Fibroblast of lung (primary cell): ENCODE results near the gene E2F2. TPM values are rescaled to one million over a fixed set of nuclear protein-coding genes. Genes with fewer than 3 reads are reported as not detected.
"Not testable (repeated sequence)": the region's sequence is repeated elsewhere in the genome, so short reads cannot be mapped to it uniquely, and the experiment has no call there.

Experiments
- DNase-seq, 2 donors: peaks; one replicate each; pipeline versions ENCODE4 v3.0.0 to v3.0.0-alpha.2; 2010; ENCODE audit warnings: low read depth in 2 of 2
- H2AFZ ChIP-seq: 2 replicates; pipeline ENCODE4 v1.5.1; 2012; ENCODE audit warnings: low read length, control low read depth, inconsistent platforms
- H3K27ac ChIP-seq: 2 replicates; pipeline ENCODE4 v1.5.1; 2011; ENCODE audit warnings: low read length, control low read depth; ENCODE audit not compliant: insufficient read depth
- H3K27me3 ChIP-seq: 2 replicates; pipeline ENCODE4 v1.5.1; 2011; ENCODE audit warnings: mild to moderate bottlenecking, low read length; ENCODE audit not compliant: control insufficient read depth, insufficient read depth
- H3K36me3 ChIP-seq: 2 replicates; pipeline ENCODE4 v1.5.1; 2011; ENCODE audit warnings: low read length; ENCODE audit not compliant: control insufficient read depth, insufficient read depth
- H3K4me1 ChIP-seq: 2 replicates; pipeline ENCODE4 v1.5.1; 2011; ENCODE audit warnings: low read length; ENCODE audit not compliant: control insufficient read depth, insufficient read depth; ENCODE audit errors: extremely low read depth
- H3K4me2 ChIP-seq: 2 replicates; pipeline ENCODE4 v1.5.1; 2011; ENCODE audit warnings: low read length, control low read depth; ENCODE audit not compliant: insufficient read depth; ENCODE audit errors: extremely low read depth
- H3K4me3 ChIP-seq, 4 experiments: fragments of 200-600 bp in 1 of 4; sonication (generic) in 1 of 4; replicated peaks in 1 of 4; 2 replicates each; pipeline ENCODE4 v1.5.1; 2011 to 2016; ENCODE audit warnings: low read length in 4 of 4, low read depth in 3 of 4, mild to moderate bottlenecking in 3 of 4, control low read depth in 2 of 4, inconsistent platforms in 1 of 4, mixed read lengths in 1 of 4; ENCODE audit not compliant: insufficient read depth in 1 of 4; ENCODE audit errors: control extremely low read depth in 1 of 4
- H3K79me2 ChIP-seq: 2 replicates; pipeline ENCODE4 v1.5.1; 2012; ENCODE audit warnings: mild to moderate bottlenecking, low read length, inconsistent platforms; ENCODE audit not compliant: control insufficient read depth, insufficient read depth
- H3K9ac ChIP-seq: 2 replicates; pipeline ENCODE4 v1.5.1; 2011; ENCODE audit warnings: mild to moderate bottlenecking, low read length, control low read depth; ENCODE audit not compliant: insufficient read depth
- H3K9me3 ChIP-seq: 2 replicates; pipeline ENCODE4 v1.5.1; 2012; ENCODE audit warnings: low read depth, low read length; ENCODE audit not compliant: control insufficient read depth, insufficient read depth
- H4K20me1 ChIP-seq: 2 replicates; pipeline ENCODE4 v1.5.1; 2011; ENCODE audit warnings: low read length; ENCODE audit not compliant: control insufficient read depth, insufficient read depth; ENCODE audit errors: extremely low read depth
- CTCF ChIP-seq, 2 donors: IDR thresholded peaks in 1 of 2; conservative IDR thresholded peaks in 1 of 2; 1 replicate in 1 of 2; 2 replicates in 1 of 2; pipeline ENCODE4 v1.5.1; 2011 to 2012; ENCODE audit warnings: low read length in 2 of 2, control low read depth in 1 of 2, inconsistent platforms in 1 of 2, low read depth in 1 of 2, mild to moderate bottlenecking in 1 of 2
- EZH2 ChIP-seq: IDR thresholded peaks from 2 replicates; pipeline ENCODE4 v1.5.1; 2012; ENCODE audit warnings: low read length, control low read depth, mild to moderate bottlenecking; ENCODE audit errors: missing control alignments
- polyA plus RNA-seq, 2 donors: library from polyadenylated mRNA; depleted of rRNA in 1 of 2; stranded (reverse) in 1 of 2; unstranded in 1 of 2; fragments of >200 nt; gene quantifications; 2 replicates each; pipeline ENCODE4 v1.2.1, GENCODE V29; 2011 to 2012; ENCODE audit warnings: missing spikeins in 1 of 2
- total RNA-seq: library from RNA; depleted of rRNA; stranded (reverse); fragments of >200 nt; gene quantifications from 2 replicates; pipeline ENCODE4 v1.2.1, GENCODE V29; 2014

Gene E2F2
- total and polyA plus RNA-seq, 2 donors (not counting 1 experiment from before 2014, with no cell fraction given), result 0.17 to 0.26 TPM

DNA sequence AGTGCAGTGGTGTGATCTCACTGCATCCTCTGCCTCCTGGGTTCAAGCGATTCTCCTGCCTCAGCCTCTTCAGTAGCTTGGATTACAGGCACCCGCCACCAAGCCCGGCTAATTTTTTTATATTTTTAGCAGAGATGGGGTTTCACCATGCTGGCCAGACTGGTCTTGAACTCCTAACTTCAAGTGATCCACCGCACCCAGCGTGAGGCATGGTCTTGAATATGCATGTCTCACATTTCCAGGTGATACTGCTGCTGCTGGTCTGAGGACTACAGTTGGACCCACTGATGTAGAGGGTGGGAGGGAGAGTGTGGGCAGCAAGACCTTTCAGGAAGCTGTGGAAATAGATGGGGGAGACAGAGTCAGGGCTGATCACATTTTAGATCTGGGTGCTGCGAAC lies 25.2 kb downstream of the E2F2 start:
- Histone ChIP-seq H4K20me1 (no peaks in the 10 kb centered on the region), H3K4me3 (no peak overlapping the region), H3K9me3 (no peaks in the 10 kb centered on the region), H3K36me3 (no peaks in the 10 kb centered on the region), H3K9ac (no peak overlapping the region), H2AFZ (no peak overlapping the region), H3K4me2 (no peak overlapping the region), H3K79me2 (no peaks in the 10 kb centered on the region), H3K27ac (no peak overlapping the region), H3K27me3 (no peaks in the 10 kb centered on the region), H3K4me1 (no peaks in the 10 kb centered on the region)
- no peak for TF ChIP-seq CTCF (conservative IDR thresholded peaks at IDR 0.05 in 1 of 2, IDR thresholded peaks at IDR 0.05 in 1 of 2; ENCODE audit: low read depth in 1 of 2, low read length in 2 of 2)
- TF ChIP-seq EZH2, result no peak
- no peak for DNase-seq

DNA sequence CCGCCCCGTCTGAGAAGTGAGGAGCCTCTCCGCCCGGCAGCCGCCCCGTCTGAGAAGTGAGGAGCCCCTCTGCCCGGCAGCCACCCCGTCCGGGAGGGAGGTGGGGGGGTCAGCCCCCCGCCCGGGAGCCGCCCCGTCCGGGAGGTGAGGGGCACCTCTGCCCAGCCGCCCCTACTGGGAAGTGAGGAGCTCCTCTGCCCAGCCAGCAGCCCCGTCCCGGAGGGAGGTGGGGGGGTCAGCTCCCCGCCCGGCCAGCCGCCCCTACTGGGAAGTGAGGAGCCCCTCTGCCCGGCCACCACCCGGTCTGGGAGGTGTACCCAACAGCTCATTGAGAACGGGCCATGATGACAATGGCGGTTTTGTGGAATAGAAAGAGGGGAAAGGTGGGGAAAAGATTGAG lies 26.9 kb downstream of the E2F2 start:
- not testable (repeated sequence) for H3K79me2 ChIP-seq, H3K4me3 ChIP-seq, H2AFZ ChIP-seq, H3K36me3 ChIP-seq, H3K9ac ChIP-seq, H3K9me3 ChIP-seq, H3K27ac ChIP-seq, H3K4me2 ChIP-seq, H4K20me1 ChIP-seq, H3K27me3 ChIP-seq, H3K4me1 ChIP-seq, DNase-seq

DNA sequence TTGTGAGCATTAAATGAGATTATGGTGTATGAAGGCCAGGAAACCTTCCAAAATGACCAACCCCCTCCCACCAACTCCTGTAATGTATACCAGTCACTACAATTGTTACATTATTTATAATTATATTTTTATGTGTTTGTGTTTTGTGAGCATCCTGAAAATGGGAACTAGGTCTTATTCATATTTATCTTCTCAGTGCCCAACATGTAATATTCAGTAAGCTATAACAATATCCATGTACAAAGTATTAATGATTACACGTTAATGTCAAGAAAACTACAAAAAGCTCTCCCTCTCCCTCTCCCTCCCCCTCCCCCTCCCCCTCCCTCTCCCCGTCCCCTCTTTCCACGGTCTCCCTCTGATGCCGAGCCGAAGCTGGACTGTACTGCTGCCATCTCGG lies 28.1 kb downstream of the E2F2 start:
- TF ChIP-seq CTCF (conservative IDR thresholded peaks at IDR 0.05 in 1 of 2, IDR thresholded peaks at IDR 0.05 in 1 of 2; ENCODE audit: low read depth in 1 of 2, low read length in 2 of 2), result no peak
- TF ChIP-seq EZH2, result no peak

More for the DNA sequence above, 28.1 kb downstream of the E2F2 start:
- H3K79me2 ChIP-seq, result no peaks in the 10 kb centered on the region
- no peaks in the 10 kb centered on the region for H3K9me3 ChIP-seq
- no peak overlapping the region for H3K4me2 ChIP-seq
- H3K36me3 ChIP-seq, result no peaks in the 10 kb centered on the region
- no peaks in the 10 kb centered on the region for H3K4me1 ChIP-seq
- no peak overlapping the region for H3K27ac ChIP-seq
- no peak for DNase-seq
- H3K4me3 ChIP-seq, result no peak overlapping the region
- no peaks in the 10 kb centered on the region for H4K20me1 ChIP-seq
- H3K9ac ChIP-seq, result no peak overlapping the region
- no peak overlapping the region for H2AFZ ChIP-seq
- no peaks in the 10 kb centered on the region for H3K27me3 ChIP-seq
